CD4-positive, alpha-beta T cell treated with Interleukin-12 subunit alpha and Interleukin-12 subunit beta, for 1 hour (primary cell): Measurements from ENCODE around the gene TMEM61.
"Not testable (repeated sequence)": the region's sequence is repeated elsewhere in the genome, so short reads cannot be mapped to it uniquely, and the experiment has no call there.

ENCODE experiments used
- DNase-seq: peaks from one replicate; pipeline ENCODE4 v3.0.0-alpha.2; 2020

TMEM61 gene

DNA sequence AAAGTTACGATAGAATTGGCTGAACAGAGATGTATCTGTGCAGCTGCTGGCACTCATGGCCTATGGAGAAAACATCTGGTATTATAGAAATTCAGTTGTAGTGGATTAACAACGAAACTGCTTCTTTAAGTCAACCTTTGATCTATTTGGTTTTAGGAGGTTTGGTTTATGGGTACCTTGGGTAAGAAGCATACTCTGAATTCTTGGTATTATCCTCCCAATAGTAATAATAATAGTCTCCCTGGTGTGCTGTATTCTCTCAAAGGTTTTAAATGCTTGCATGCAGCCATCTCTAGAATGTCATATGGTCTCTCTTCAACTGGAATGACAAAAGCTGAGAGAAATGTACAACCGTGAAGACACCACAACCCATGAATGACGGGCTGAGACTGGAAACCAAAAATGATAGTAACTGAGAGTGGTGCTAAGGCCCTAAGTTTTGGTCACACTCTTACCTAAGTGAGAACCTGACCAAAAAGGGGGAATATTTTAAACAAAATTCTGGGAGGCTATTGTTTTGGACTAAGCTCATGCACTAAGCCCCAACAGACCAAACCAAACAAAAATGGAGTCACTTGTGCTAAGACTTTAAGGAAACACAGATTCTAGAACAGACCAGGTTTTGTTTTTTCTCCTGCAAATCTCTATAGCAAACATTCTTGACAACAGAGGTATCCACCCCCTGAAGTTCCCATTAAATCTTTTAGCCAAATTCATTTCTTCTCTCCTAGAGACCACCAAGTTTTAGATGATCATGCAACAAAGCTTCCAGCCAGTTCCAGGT is 17.6 kb upstream of the TMEM61 start:
- DNase-seq: no peak

GRCh38 chr1:54963829-54964228 is 16.6 kb upstream of the TMEM61 start:
- not testable (repeated sequence) for DNase-seq

- peak; percentile 17 for DNase-seq
Measured at GRCh38 chr1:54965624-54966340, 14.6 kb upstream of the TMEM61 start.

GRCh38 chr1:54967372-54967771 is 13.1 kb upstream of the TMEM61 start:
- no peak for DNase-seq

DNA sequence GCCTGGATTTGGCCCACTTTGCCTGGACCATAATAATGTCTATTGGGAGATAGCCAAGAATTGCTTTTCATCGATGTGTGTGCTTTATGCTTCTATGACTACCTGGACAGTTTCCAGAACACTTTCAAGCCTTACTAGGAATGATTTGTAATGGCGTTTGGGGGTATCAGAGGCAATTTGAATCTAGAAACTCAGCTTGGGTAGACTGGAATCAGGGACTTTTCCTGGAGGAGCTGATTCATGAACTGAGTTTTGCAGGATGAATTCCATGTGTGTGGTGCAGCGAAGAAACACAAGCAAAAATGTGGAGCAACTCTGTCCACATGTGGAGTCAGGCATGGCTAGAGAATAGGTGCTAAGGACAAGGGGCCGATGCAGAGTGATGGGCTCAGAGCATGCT is 11.9 kb upstream of the TMEM61 start:
- DNase-seq: no peak

GRCh38 chr1:54969879-54970278 is 10.5 kb upstream of the TMEM61 start:
- DNase-seq: no peak

DNA sequence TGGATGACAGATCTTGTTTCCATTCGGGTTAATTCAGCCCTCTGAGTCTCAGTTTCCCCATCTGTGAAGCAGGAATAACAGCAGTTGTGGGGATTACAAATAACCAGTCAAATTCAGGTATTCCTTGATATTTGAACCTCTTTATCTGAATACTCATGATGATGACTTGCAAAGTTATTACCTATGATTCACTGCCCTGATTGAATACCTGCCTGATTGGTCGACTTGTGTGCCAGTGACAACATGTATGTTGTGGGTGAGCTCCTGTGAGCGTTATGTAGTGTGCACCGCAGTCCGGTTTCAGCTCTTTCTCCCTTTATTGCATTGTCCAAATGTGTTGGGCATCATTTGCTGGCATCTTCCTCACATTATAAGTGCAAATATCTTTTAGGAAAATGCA is 9.5 kb upstream of the TMEM61 start:
- no peak for DNase-seq

DNA sequence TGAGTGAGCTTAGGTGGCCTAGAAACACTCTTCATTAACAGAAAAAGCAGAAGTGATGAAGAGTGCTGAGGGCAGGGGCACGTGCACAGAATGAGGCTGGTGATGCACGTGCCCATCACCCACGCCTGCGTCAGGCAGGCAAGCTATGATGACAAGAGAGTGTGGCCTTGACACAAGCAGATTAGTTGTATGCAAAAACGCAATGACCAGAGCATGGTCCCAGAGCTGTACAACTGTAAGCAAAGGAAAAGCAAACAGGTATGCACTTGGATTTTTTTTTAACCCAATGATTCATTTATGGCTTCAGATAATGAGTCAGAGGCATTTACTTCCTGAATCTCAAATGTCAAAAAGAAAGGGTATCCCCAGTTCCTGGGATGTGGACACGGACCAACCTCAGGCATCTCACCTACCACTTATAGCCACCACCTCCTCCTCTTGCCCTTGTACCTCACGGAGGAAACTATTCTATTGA is 9.1 kb upstream of the TMEM61 start:
- DNase-seq: no peak

DNA sequence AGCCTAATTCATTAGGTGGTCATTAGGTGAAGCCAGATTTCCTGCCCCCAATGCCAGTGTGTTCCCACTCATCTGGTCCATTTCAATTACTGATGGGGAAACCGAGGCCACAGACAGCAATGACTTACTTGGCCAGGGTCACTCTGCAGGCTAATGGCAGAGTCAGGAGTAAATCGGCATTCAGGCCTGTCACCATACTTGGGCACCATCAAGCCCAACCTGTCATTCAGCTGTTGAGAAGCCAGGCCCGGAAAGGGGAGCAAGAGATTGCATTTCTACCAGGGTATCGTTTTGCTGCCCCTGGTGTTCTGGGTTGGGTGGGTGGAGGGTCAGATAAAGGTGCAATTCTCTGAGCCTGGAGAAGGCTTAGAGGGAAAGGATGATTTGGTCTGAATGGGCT is 8.0 kb upstream of the TMEM61 start:
- no peak for DNase-seq

DNA sequence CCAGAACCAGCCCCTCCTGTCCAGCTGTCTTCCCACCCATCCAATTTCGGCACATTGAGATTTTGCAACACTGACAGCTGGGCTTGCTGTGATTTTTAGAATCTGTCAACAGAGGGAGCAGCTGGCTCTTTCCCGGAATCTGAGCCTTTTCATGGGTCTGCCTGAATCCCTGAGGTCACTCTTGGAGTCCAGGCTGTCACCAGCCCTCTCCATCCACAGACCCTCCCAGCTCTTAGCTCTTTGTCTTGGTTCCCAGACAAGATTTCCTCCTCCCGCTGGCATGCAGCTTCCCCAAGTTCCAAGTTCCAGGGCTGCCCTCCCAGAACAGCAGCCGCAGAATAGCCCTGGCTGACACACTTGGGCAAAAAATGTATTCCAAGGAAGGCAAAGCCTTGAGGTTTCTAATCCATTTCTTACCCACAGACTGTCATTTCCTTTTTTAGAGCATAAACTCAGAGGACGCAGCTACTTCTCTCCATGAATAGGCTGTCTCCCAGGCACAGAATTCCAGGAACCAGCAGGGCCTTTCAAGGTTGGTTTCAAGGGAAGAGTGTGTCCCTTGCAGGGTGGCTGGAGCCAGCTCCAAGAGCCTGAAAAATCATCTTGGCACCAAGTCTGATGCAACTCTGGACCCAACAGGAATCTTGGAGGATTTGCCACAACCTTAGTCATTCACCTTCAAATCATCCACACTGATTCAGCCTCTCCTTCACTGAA is 7.1 kb upstream of the TMEM61 start:
- no peak for DNase-seq

- no peak for DNase-seq
Measured at GRCh38 chr1:54975356-54976108, 4.9 kb upstream of the TMEM61 start.

DNA sequence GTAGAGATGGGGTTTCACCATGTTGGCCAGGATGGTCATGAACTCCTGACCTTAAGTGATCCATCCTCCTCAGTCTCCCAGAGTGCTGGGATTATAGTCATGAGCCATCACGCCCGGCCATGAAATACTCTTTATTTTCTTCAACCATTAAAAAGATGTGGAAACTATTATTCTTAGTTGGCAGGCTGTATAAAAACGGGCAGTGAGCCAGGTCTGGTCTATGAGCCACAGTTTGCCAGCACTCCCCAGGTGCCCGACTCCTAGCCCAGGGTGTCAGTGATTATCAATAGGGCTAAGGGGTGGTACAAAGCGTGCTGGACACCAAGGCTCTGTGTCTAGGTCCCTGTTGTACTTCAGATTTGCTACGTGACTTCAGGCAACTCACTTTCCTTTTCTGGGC is 3.7 kb upstream of the TMEM61 start:
- no peak for DNase-seq

DNA sequence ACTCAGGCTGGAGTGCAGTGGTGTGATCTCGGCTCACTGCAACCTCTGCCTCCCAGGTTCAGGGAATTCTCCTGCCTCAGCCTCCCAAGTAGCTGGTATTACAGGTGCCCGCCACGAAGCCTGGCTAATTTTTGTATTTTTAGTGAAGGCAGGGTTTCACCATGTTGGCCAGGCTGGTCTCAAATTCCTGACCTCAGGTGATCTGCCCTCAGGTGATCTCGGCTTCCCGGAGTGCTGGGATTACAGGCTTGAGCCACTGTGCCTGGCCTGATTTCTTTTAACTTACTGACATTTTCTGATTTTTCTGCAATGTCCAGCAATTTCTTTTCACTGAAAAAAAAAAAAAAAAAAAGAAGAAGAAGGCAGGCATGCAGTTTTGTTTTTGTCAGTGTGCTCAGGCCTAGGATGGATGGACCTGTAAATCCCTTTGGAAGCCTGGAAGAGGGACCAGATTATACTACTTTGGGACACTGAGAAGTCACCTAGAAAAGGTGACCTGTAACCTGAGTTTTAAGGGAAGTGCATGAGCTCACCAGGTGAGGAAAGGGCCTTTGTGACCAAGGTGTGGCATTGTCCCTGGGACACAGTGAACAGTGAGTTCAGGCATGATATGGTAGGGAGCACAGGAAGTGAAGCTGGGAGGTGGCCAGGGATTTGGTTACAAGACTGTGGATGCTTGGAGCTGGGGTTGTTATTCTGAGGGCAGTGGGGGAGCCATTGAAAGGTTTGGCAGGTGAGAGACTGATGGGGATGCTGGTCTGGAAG is 2.7 kb upstream of the TMEM61 start:
- DNase-seq: no peak

GRCh38 chr1:54978528-54979326 is 1.7 kb upstream of the TMEM61 start:
- no peak for DNase-seq

DNA sequence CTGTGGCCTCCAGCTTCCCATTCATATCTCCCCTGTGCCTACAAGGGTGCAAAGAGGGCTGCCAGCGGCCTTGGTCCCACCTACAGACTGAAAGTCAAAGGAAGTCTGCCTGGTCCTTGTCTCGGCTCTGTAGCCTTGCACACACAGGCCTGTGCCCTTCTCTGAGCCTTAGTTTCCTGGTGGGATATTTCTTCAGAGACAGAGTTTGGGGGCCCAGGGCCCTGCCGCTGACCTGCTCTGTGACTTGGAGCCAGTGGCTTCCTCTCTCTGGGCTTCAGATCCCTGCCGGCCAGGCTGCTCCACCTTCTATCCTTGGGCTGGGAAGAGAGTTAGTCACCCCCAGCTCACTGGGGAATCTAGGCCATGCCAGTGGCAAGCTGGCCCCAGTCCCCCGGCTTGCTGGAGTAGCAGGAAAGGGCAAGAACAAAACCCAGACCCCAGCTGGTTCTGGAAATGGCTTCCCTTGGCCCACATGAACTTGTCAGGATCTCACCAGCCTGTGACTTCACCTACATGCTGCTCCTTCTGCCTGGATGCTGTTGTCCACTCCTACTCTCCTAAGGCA is 1.0 kb upstream of the TMEM61 start:
- DNase-seq: no peak

- DNase-seq: no peak
Measured at GRCh38 chr1:54980046-54980527, 341 bp upstream of the TMEM61 start.

DNA sequence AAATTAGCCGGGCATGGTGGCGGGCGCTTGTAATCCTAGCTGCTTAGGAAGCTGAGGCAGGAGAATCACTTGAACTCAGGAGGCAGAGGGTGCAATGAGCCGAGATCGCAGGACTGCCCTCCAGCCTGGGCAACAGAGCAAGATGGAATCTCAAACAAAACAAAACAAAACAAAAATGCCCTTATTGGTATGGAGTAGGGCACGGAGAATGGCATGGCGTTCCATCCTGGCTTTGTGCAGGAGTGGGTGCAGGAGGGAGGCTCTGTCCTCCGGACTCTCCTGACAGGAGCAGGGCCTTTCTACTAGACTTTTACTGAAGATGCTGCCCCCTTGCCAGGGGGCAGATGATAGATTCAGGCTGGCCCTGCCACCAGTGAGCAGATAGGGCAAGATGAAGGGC is 1.0 kb downstream of the TMEM61 start:
- no peak for DNase-seq

DNA sequence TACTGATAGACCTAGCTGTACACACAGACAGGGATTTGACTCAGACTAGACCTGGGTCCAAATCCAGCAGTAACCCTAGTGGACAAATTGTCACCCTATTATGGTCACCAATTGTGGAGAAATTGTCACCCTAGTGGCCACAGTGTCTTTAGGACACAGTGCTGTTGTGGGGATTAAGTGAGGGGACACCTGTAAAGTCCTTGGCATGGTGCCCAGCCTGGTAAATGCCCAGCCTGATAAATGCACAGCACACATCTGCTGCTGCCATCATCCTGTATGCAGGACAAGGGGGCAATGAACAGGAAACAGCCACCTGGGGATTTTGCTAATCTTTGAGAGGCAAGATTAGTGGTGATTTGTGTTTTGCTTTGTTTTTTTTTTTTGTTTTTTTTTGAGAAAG is 2.3 kb downstream of the TMEM61 start:
- DNase-seq: no peak

GRCh38 chr1:54984131-54984842 is 3.9 kb downstream of the TMEM61 start:
- no peak for DNase-seq

DNA sequence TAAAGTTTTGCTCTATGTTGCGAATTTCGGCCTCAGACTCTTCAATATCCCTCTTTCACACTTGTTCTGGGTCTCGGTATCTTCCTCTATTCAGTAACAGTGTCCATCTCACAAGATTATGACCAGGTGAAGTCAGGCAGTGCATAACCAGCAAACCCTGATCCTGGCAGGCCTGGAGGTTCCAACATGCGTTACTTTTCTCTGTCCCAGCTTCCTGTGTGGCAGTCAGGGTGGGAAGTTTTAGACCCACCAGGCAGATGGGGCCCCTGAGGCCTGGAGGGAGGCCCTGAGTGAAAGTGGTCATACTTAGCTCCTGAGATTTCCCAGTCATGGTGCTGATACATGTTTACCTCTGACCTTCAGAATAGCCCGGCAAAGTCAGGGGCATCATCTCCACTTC is 5.1 kb downstream of the TMEM61 start:
- DNase-seq: no peak
